HG03558 (cell line): Measurements from ENCODE around the gene BTAF1.

ENCODE experiments used
- ATAC-seq: cut with Tn5 transposase; IDR thresholded peaks from one replicate; pipeline ENCODE4 v1.9.1; 2021; ENCODE audit warnings: moderate number of reproducible peaks; ENCODE audit not compliant: unreplicated experiment; ENCODE audit errors: extremely low read depth

BTAF1 gene

GRCh38 chr10:91907914-91908336 lies 15.6 kb upstream of the BTAF1 start:
- no peak for ATAC-seq

GRCh38 chr10:91908337-91909116 lies 15.0 kb upstream of the BTAF1 start:
- peak; percentile 76 for ATAC-seq

- no peak for ATAC-seq
These were observed 14.4 kb upstream of the BTAF1 start, which contains the start of gene FGFBP3 for GRCh38 chr10:91909117-91909677. FGFBP3 (minus strand) TSS chr10:91909486; CDS start chr10:91908969, 517 bp downstream.

GRCh38 chr10:91910467-91910866 lies 13.1 kb upstream of the BTAF1 start:
- ATAC-seq = no peak

- ATAC-seq = no peak
These were observed 3.9 kb upstream of the BTAF1 start for GRCh38 chr10:91919651-91920050.

- no peak for ATAC-seq
These were observed 847 bp downstream of the BTAF1 start for GRCh38 chr10:91924212-91925021.

- ATAC-seq = no peak
These were observed 1.4 kb downstream of the BTAF1 start for GRCh38 chr10:91925022-91925320.

GRCh38 chr10:91930939-91931338 lies 7.4 kb downstream of the BTAF1 start:
- ATAC-seq = no peak

GRCh38 chr10:91931526-91932190 lies 8.1 kb downstream of the BTAF1 start:
- ATAC-seq = no peak

- no peak for ATAC-seq
These were observed 9.2 kb downstream of the BTAF1 start for GRCh38 chr10:91932737-91933136.

GRCh38 chr10:91935886-91936285 lies 12.3 kb downstream of the BTAF1 start:
- no peak for ATAC-seq

GRCh38 chr10:91939653-91940052 lies 16.1 kb downstream of the BTAF1 start:
- ATAC-seq = no peak

GRCh38 chr10:91941426-91941825 lies 17.9 kb downstream of the BTAF1 start:
- ATAC-seq = no peak

- no peak for ATAC-seq
These were observed 21.5 kb downstream of the BTAF1 start for GRCh38 chr10:91944880-91945630.

- ATAC-seq = no peak
These were observed 30.1 kb downstream of the BTAF1 start for GRCh38 chr10:91953600-91954160.

GRCh38 chr10:91955114-91955513 lies 31.5 kb downstream of the BTAF1 start:
- no peak for ATAC-seq

GRCh38 chr10:91957091-91957490 lies 33.5 kb downstream of the BTAF1 start:
- ATAC-seq = no peak

GRCh38 chr10:91969297-91969696 lies 45.7 kb downstream of the BTAF1 start:
- no peak for ATAC-seq

- ATAC-seq = no peak
These were observed 51.4 kb downstream of the BTAF1 start for GRCh38 chr10:91974960-91975359.

- no peak for ATAC-seq
These were observed 51.9 kb downstream of the BTAF1 start for GRCh38 chr10:91975438-91975837.
